ENCODE measurements around the gene ATP5PB.

The ATP5PB gene

GRCh38 chr1:111422546-111423391, 26.5 kb upstream of the ATP5PB start:
- no peak overlapping the region for H3K4me3 ChIP-seq (ENCODE audit: low read depth, low read length)
- no peak for DNase-seq (ENCODE audit: low read depth)
- in situ Hi-C loops (cut with HindIII; ENCODE audit: low sequenced_read_pairs): no loop called here
- no peak for TF ChIP-seq CTCF (IDR thresholded peaks at IDR 0.05; ENCODE audit: low read depth, low read length, missing control alignments)

- DNase-seq (ENCODE audit: low read depth): no peak
- no peak overlapping the region for H3K4me3 ChIP-seq (ENCODE audit: low read depth, low read length)
- in situ Hi-C loops (cut with HindIII; ENCODE audit: low sequenced_read_pairs): no loop called here
- no peak for TF ChIP-seq CTCF (IDR thresholded peaks at IDR 0.05; ENCODE audit: low read depth, low read length, missing control alignments)
Measured at GRCh38 chr1:111424281-111424680, 25.0 kb upstream of the ATP5PB start.

- in situ Hi-C loops (cut with HindIII; ENCODE audit: low sequenced_read_pairs): no loop called here
- H3K4me3 ChIP-seq (ENCODE audit: low read depth, low read length): no peak overlapping the region
- DNase-seq (ENCODE audit: low read depth): no peak
- no peak for TF ChIP-seq CTCF (IDR thresholded peaks at IDR 0.05; ENCODE audit: low read depth, low read length, missing control alignments)
Measured at GRCh38 chr1:111436726-111437125, 12.5 kb upstream of the ATP5PB start.

DNA sequence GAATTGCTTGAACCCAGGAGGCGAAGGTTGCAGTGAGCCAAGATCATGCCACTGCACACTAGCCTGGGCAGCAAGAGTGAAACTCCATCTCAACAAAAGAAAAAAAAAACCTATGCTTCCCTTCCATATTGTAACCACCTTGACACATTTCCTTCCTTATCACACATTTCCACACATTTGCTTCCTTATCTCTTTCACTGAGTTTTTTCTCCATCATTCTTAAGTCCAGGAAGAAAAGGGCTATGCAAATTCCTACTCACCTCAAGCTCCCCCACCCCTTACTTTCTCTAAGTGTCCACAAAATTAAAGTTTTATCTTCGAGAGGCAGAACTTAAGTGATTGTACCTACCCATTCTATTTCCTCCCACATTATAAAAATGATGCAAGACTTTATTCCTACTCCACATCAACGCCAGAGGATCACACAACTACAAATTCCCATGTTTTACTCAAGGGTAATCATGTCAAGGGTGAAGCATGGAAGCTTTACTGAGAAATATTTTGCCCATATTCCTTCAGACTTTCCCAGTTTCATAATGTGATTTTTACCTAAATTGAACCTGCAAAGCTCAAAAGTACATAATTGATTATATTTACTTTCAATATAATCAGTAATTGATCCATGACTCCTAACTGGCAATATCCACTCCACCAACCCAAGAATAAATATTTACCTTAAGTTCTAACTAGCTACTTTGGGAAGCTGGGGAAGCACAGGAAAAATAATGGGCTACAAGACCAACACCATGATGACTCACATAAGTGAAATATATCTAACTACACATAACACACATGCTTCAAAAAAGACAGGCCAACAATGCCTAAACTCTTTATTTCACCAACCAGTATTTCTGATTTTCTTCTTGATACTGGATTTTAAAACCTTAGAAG, 9.6 kb upstream of the ATP5PB start:
- in situ Hi-C loops (cut with HindIII; ENCODE audit: low sequenced_read_pairs): no loop called here
- no peak for DNase-seq (ENCODE audit: low read depth)
- TF ChIP-seq CTCF (IDR thresholded peaks at IDR 0.05; ENCODE audit: low read depth, low read length, missing control alignments): no peak
- H3K4me3 ChIP-seq (ENCODE audit: low read depth, low read length): no peak overlapping the region

DNA sequence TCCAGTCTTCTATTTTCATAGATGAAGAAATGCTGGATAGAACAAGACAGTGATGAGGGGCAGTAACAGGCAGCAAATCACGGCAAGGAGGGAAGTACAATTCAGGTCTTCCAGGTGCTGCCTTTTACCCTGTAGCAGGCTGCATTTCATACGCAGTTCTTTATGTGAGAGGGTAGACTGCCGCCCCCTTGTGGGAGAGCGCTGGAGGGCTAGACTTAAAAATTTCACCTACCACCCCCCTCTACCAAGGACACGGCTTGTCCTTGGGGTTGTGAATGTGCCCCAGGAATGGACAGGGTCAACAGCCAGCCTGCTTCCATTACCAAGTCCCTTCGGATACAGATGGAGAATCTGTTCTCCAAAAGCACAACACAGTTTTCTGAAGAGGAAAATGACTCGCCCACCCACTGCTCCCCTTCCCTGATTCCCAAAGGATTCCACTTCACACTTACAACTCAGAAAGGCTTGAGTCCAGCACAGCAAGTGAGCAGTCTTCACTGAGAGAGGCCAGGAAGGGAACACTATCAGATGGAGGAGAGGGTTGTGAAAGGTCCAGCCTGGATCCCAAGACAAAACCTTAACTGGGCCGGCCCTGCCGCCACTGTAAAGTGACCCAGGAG, 7.6 kb upstream of the ATP5PB start:
- TF ChIP-seq CTCF (IDR thresholded peaks at IDR 0.05; ENCODE audit: low read depth, low read length, missing control alignments): peak; percentile 67
- H3K4me3 ChIP-seq (ENCODE audit: low read depth, low read length): no peak overlapping the region
- no peak for DNase-seq (ENCODE audit: low read depth)
- in situ Hi-C loops (cut with HindIII; ENCODE audit: low sequenced_read_pairs): no loop called here

- H3K4me3 ChIP-seq (ENCODE audit: low read depth, low read length): no peak overlapping the region
- TF ChIP-seq CTCF (IDR thresholded peaks at IDR 0.05; ENCODE audit: low read depth, low read length, missing control alignments): no peak
- no peak for DNase-seq (ENCODE audit: low read depth)
- in situ Hi-C loops (cut with HindIII; ENCODE audit: low sequenced_read_pairs): no loop called here
Measured at GRCh38 chr1:111442457-111442856, 6.8 kb upstream of the ATP5PB start.
